HCEC 1CT (cell line): ENCODE results near the gene FYB2.
A peak's percentile ranks its signal among the peaks of the same experiment; 100 is the strongest.
"Not testable (repeated sequence)": the region's sequence is repeated elsewhere in the genome, so short reads cannot be mapped to it uniquely, and the experiment has no call there.

Source experiments
- DNase-seq: peaks from one replicate; pipeline ENCODE4 v3.0.0-alpha.2; 2017

FYB2 gene

DNA sequence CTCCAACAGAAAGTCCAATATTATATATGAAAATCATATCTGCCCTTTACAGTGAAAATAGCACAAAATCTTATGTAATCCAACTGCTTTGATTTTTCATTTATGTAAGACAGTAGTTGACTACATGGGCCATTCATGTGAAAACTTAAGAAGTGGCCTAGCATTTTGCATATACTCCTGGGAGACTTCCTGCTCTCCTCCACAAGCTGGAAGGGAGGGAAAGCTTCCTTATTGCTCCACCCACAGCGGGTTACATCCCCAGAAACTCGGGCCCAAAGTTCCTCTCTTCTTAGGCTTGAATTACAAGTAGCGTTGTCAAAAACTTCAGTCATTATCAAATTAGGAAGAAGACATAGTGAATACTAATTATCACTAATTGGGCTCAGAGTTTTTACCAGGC is 29.2 kb downstream of the FYB2 start:
- no peak for DNase-seq

DNA sequence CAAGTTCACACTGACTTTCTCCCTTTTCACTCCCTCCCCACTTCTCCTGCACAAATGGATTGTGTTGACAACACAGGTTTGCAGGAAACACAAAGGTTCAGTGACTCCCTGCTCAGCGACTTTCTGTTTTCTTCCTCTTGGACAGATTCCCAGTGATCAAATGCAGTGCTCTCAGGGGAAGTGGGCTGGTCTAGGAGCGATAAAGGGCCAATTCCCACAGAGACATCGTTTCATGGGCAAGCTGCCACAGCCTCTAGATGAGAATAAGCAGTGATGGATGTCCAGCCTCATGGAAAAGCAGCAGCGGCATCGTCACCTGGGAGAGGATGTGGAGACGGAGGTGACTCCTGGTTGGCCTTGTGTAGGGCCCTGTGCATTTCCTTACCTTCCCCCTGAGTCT is 30.6 kb downstream of the FYB2 start:
- DNase-seq = no peak

DNA sequence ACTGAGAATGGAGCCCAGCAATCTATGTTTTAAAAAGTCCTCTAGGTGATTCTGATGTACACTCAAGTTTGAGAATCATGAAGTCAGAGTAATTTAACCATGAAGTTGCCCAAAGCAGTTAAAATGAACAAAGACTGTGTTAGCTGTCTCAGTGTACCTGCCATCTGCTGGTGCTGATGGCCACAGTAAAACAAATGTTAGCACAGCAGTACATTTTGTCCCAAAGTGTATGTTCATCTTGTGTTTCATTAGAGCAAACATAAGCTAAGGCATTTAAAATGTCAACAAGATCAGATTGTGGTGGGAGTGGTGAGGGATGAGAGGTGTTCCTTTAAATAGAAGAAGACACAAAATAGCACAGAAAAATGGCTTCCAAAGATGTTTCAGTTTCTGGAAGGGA is 31.1 kb downstream of the FYB2 start:
- DNase-seq = no peak

DNA sequence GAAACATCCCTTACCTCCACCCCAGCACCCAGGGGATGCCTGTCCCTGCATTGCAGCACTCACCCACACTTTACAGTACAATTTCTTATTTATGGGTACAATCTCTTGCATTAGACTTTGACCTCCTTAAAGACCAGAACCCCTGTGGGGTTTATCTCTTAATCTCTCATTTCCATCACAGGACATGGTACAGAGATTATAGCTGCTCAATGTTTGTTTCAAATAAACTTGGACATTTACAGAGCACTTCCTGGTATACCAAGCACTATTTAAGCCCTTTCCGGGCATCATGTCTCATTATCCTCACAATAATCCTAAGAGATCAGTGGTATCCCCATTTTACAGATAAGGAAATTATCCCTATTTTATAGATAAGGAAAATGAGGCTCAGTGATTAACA is 31.9 kb downstream of the FYB2 start:
- DNase-seq = no peak

DNA sequence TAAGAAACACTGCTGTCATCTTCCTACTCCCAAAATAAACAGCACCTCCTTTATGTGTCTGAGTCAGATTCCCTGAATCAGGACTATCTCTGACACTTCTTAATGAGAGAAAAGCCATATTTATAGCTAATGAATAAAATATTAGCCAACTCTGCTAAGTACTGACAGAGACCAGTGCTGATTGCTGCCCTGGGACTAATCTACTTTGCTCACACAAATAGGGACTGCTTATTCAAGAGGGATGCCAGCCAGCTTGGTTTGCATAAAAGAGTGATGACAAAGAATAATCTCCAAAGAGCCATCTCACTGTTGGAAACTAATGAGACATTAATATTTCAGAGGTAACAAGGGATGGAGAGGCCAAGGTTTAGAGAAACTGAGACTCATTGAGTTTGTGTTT is 36.4 kb downstream of the FYB2 start:
- no peak for DNase-seq

DNA sequence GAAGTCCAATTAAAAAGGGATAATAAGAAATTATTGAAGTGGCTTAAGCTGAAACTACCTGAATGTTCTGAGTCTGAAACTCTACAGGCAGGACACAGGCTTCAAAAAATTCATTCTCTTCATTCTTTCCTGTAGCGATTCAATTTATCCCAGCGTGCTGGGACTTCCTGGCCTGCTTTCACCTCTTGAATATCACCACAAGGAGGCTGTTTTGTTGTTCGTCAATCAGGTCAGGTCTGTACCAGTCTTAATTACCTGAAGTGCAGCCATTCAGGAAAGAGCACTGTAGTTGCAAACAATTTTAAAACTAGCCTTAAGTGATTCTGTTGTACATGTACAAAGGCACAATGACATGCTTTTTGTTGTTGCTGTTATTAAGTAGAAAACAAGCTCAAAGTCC is 38.4 kb downstream of the FYB2 start:
- DNase-seq = no peak

DNA sequence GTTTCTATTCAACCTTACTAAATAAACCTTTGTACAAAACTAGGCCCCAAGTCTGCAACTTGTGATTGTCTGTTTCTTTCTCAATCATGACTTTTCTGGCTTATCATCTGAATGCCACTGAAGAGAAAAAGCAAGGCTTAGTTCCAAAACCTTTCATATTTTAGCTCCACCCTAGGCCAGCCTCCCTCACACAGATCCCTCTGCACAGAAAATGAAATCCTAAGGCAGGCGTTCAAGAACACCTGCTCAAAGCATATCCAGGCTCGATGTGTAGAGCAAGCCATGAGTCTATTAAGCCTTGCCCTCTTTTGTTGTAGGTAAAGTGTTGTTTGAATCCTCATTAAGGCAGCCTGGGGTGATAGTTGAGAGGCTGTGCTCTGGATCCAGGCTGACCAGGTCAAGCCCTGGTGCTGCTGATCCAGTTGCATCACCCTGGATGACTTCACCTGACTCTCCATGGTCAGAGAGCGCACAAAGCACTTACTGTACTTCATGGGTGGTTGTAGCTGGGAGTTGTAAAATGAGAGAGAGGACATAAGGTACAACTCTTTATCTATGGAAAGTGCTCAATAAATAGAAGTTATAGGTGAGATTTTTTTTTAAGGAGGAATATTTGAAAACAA is 39.0 kb downstream of the FYB2 start:
- DNase-seq = no peak

DNA sequence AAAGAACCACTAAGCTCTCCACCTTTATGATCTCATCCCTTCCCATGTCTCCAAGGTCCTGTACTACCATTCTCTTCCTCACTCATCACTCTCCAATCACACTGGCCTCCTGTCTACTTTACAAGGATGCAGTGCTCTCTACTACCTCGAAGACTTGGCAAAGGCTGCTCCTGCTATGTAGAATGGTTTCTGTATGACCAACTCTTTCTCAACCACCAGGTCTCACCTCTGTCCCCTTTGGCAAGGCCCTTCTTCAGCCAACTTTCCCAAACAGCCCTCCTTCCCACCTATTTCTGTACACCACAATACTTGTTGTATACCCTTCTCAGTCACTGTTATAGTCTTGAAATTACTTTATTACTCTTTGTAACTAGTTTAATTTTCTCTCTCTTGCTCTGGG is 41.2 kb downstream of the FYB2 start:
- no peak for DNase-seq

DNA sequence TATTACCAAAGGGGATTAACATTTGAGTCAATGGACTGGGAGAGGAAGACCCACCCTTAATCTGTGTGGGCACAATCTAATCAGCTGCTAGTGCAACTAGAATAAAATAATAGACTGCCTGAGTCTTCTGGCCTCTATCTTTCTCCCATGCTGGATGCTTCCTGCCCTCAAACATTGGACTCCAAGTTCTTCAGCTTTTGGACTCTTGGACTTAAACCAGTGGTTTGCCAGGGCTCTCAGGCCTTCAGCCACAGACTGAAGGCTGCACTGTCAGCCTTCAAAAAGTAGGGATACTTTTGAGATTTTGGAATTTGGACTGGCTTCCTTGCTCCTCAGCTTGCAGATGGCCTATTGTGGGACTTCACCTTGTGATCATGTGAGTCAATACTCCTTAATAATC is 44.5 kb downstream of the FYB2 start:
- DNase-seq = not testable (repeated sequence)

DNA sequence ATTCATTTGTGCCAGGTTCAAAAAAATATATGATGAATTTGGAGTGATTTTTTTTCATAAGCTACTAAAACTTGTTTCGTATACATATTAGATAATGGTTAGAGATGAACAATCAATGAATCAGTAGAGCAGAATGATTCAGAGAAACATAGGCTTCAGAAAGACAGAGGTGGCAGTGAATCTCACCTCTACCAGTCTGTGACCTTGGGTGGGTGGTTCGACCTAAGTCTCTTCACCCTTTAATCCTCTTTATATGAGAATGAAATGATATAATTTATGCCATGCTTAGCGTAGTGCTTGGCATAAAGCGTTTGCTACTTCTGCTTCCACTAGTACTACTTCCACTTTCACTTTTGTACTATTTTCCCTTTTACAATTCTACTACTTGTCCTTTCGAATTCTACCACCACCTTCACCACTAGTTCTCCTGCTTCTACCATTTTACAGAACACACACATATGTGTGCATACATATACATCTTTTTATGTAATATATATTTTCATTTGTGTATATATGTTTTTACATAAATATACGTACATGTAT is 45.1 kb downstream of the FYB2 start:
- no peak for DNase-seq

DNA sequence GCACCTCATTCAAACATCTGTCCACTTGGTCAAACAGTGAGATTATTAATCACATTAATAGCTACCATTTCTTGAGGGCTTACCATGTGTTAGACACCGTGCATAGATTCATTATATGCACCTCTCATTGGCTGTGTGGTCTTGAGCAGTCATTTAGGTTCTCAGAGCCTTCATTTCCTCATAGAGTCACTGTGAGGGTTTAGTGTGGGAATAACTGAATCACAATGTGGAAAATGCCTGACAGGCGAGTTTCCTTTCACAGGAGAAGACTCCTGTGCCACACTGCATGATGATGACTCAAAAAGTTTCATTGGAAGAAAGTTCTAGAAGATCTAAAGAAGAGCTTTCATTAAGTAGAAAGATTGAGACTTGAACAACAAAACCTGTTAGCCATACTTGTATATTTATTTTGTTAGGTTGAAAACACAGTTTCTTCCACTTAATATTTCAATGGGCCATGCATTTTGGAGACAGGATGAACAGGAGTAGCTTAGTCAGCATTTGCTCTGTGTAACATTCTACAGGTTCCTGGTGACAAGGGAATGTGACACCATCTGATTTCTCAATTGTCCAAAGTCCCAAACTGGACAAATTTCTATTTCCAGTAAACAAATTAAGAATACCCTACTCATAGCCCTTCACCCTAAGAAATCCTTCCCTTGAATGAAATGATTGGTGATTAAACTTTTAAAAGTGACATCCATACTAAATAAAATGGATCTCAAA is 45.7 kb downstream of the FYB2 start:
- DNase-seq = no peak

DNA sequence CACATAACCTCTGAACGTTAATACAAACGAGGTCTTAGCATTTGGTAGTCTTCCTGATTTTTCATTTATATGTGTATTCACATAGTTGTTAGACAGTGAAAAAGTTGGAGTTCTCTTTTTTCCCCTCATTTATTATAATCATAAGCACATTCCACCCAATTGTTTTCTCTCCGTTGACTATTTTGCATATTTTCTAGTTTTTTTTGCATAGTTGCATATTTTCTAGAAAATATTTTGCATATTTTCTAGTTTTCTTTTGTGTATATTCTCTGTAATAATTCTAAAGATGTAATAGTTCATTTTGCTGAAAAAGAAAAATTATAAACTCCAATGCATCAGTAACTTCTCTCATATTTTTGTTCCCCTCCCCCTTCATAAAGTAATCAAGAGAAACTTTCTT is 47.5 kb downstream of the FYB2 start:
- DNase-seq = no peak

DNA sequence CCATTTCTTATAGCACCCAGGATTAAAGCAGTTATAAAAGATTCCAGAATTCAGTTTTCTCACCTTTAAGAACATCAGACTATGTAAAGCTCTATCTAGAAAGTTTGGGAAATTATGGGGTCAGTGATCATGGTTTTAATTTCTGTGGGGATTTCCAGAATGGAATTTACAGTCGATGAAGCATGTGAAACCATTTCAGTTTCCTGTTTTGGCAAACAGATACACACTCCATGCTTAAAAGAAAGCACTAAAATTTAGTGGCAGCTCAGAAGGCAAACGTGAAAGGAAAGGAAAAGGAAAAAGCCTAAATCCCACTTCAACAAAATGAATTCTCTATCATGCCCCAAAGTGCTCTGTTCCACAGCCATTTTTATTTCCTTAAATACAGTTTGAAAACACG is 60.4 kb downstream of the FYB2 start:
- DNase-seq = no peak

DNA sequence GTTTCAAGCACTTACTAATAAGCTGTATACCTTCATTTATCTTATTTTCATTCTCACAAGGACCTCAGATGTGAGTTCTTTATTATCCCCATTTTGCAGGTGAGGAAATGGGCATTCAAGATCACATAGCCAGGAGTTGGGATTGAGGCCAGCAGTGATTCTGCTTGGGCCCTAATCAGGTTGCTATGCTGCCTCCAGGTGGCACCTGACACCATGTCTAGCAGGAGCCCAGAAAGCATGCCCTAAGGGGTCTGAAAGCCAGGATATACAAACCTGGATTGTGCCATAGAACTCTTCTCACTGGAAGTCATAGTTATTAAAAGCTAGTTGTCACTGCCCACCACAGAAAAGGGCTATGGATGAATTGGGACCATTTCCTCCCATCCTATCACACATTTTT is 61.1 kb downstream of the FYB2 start:
- DNase-seq = no peak

DNA sequence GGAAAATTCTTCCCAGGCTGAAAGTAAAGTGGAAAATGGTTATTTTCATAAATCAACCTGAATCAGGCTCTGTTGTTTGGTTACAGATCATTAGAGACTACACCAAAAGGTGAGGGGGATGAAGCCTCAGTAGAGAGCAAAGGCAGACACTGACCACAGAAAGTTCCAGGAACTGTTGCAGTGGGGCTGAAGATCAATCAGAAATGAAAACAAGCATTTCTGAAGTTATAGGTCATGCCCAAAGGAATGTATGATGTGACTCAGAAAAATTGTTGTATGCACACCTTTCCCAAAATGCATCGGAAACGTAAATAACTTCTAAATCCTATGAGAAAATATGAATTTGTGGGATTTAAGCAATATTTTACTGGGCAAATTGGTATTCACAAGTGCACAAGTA is 63.3 kb downstream of the FYB2 start:
- no peak for DNase-seq

DNA sequence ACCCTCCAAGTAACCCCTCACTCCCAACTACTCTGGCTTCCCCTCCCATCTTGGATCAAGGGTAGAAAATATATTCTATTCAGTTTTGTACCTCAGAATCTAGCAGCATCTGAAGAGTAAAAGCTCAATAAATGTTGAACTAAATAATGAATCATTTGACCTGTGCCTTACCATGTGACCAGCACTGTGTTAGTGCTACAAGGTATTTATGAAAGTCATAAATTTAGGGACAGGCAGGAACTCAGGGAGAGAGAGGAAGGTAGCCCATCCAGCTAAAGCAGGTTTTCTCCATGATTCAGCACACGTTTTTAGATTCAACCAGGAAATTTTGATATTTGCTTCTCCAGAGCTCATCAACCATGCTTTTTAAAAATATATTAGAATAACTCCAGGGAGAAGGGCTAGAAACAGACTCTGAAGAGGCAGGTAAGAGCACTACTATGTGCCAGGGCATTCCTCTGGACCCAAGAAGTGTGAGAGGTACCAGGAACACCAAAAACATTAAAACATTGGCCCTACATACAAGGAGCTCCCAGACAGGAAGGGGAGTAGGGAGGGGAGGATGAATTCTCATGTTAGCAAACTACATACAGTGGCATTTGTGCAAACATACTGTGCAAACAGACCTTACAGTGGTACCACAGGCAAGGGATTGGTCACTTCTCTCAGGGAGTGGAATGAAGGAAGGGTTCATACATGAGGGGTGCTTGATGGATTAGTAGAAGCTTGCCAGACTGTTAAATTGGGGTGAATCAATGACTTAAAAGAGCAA is 64.3 kb downstream of the FYB2 start:
- no peak for DNase-seq

DNA sequence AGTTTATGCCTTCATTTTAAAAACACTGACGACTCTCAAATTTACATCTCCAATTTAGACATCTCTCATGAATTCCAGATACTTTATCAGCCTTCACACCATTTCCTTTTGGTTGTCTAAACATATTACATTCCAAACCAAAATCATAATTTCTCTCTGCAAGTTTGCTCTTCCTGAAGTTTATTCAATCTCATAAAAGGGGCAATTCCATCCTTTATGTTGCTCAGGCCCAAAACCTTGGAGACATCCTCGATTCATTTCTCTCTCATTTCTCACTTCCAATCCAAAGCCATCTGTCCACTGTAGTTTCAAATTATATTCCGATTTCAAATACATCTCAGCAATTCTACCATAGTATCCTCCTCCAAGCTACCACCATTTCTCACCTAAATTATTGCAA is 74.0 kb downstream of the FYB2 start:
- DNase-seq = no peak

DNA sequence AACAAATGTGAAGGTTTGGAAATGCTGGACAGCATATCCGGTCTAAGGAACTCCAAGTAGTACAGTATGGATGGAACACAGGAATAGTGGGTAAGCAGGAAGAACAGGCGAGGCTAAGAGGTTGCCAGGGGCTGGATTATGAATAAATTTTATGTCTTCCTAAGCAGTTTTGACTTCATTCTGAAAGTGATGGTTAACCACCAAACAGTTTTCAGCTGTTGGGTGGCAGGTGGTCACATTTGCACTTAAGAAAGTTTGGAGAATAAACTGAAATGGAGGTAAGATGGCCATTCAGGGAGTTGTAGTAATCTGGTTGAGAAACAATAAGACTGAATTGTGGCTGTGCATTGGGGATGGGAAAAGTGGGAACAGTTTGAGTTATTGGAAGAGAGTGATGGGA is 90.2 kb downstream of the FYB2 start:
- no peak for DNase-seq

DNA sequence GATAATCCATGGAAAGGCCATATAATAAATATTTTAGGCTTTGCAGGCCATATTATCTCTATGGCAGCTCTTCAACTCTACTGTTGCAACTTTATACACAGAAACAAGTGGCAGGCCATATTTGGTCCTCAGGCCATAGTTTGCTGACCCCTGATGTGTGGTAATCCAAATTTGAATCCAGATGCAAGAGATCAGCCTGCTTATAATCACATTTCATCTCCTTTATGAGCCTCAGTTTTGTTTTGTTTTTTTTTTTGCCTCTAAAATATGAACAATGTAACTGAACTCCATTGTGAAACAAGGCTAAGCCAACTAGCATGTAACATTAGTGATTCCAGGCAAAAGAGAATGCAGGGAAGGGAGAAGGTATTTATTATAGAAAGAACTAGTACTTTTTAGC is 92.5 kb downstream of the FYB2 start:
- no peak for DNase-seq

DNA sequence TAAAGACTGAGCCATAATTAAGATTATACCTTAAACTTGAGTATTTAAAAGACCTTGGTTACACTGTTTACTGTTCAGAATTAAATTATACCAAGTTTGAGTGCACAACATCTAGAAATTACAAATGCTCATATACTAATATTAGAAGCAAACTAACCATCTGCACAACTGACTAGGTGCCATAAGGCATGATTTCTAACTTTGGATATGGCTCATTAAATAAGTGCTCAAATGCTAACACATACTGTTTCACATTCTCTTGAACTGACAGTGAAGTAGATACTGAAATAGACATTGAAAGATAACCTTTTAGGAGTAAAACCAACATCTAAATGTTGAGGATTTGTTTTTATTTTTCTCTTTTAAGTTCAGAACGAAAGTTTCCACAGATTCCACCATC is 100.0 kb downstream of the FYB2 start:
- DNase-seq = no peak

DNA sequence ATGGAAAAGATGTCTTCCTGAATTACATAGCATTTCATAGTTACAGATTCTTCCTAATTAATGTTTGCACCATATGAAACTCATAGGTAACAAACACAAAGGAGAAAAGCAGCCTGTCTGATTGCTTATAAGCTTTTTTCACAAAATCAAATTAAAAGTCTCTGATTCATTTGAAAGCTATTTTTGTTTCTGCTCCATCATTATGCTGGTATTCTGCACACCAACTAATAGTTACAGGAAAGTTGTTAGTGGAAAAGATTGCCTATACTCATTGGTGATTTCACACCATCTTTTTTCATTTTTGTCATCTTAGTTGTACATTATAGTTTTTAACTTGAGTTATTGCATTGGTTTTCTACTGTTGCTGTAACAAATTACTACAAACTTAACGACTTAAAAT is 104.0 kb downstream of the FYB2 start:
- DNase-seq = peak; percentile 33

DNA sequence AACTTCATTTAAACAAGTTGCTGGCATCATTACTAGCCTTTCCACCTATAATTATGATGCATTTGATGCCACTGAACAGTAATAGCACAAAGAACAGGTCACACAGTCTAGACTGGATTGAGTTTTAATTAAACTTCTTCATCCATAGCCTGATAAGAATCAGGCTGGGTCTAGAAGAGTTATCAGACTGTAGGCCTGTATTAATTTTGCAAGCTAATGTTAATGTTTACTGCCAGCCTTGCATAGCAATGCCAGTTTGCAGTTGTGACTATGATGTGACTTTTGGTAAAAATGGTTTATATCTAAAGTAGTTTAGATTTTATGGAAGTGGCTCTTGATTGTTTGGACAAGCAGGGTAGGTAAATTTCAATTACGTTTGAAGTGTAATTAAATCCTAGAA is 106.1 kb downstream of the FYB2 start:
- no peak for DNase-seq

DNA sequence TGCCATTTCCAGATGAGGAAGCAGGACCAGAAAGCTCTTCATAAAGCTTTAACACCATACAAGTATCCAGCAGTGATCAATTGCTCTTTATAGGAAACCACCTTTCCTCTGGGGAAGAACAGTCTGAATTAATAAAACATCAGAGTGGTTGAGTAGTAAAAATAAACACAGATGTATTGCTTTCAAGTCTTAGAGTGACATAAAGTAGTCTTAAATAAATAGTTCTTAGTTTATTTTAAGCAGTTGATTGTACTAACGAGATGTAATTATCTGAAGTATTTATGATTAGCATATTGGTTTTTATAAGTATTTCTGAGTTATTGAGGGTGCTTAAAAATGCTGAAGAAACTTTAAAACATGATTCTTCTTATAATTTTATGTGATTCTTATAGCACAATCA is 107.1 kb downstream of the FYB2 start:
- DNase-seq = no peak

DNA sequence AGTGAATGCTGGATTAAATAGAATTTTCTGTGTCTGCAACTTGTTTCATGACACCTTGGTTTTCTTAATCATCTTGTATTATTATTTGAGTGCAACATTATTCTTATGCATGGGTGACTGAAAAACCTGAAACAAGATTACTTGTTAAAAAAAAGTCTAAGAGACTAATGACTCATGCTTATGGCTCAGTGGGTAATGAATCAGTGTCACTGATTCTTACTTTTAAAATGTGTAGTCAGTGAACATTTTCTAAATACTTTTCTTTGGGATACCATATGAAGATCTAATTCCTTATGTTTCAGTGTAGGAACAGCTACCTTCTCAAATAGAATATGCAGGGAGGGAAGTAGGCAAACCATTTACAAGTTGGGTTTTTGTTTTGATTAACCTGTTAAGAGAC is 108.6 kb downstream of the FYB2 start:
- peak; percentile 85 for DNase-seq
